GM12892 (cell line): ENCODE measurements around the gene BDH1.

ENCODE experiments used
- DNase-seq: peaks from one replicate; pipeline ENCODE4 v3.0.0; 2011; ENCODE audit not compliant: insufficient read length
- FAIRE-seq: peaks from 2 replicates; lab custom pipeline; 2011; peaks lifted over from hg19 to GRCh38; lab: Jason Lieb, UNC
- POLR2A ChIP-seq: IDR thresholded peaks from 2 replicates; pipeline ENCODE4 v1.6.1; 2011; ENCODE audit warnings: low read depth, low read length, control low read depth
- POLR2AphosphoS5 ChIP-seq: IDR thresholded peaks from 2 replicates; pipeline ENCODE4 v1.6.1; 2011; ENCODE audit warnings: low read depth, low read length, control low read depth
- TAF1 ChIP-seq: IDR thresholded peaks from 2 replicates; pipeline ENCODE4 v1.6.1; 2011; ENCODE audit warnings: low read depth, mild to moderate bottlenecking, control low read depth, low read length, borderline replicate concordance

BDH1 gene

GRCh38 chr3:197554196-197554561 lies 1.6 kb downstream of the BDH1 start:
- DNase-seq (no peak), FAIRE-seq (no peak)
- no peak for TF ChIP-seq POLR2A
- TF ChIP-seq POLR2AphosphoS5 = no peak
- no peak for TF ChIP-seq TAF1

- no peak for FAIRE-seq
- no peak for DNase-seq
- TF ChIP-seq TAF1 (no peak), POLR2AphosphoS5 (no peak), POLR2A (no peak)
These were observed 3.6 kb downstream of the BDH1 start for GRCh38 chr3:197552198-197552597.

DNA sequence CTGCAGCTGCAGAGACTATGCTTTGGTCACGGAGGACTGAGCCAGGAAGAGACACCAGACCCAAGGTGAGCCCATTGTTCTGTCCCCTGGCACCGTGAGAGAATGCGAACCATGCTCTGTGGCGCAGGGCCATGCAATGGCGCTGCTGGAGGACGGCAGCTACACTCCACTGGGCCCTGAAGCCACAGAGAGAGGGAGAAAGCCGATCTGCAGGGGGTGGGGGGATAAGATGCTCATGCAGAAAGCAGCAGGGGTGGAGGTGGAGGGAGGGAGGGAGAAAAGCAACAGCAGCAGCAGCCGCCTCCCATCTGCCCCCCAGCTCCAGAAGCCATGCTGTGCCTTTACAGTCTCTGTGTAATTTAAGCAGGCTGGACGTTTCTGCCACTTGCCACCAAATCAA lies 5.3 kb downstream of the BDH1 start:
- TF ChIP-seq TAF1 = no peak
- no peak for TF ChIP-seq POLR2AphosphoS5
- TF ChIP-seq POLR2A = no peak
- no peak for FAIRE-seq
- DNase-seq = no peak

DNA sequence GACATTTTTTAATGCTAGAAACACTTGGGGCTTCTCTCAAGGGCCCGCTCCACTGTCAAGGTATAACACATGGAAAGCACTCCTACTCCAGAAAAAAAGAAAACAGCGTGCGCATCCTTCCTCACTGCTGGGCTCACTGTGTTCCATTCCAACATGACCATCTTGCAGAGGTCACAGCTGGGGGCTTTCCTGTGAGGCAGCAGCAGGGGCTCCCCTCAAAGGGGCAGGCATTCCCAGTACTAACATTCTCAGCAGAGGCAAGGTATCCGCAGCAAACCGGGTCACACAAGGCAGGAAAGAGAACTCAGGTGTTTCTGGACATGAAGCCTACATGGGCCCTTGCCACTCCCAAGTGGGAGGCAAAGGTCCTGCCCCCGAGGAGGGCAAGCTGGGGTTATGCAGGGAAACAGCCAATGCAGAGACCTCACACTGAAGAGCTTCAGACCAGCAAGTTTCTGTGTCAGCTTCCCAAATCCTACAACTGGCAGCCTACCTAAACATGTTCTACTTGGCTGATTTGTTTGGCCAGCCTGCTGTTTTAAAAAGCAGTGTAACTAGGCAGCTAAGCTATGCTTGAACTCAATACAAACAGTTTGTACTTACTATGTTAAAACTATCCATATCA lies 6.4 kb downstream of the BDH1 start:
- no peak for FAIRE-seq
- DNase-seq = no peak
- no peak for TF ChIP-seq POLR2A

- DNase-seq (no peak), FAIRE-seq (no peak)
- TF ChIP-seq TAF1 = no peak
These were observed 8.3 kb downstream of the BDH1 start for GRCh38 chr3:197547306-197548011.

GRCh38 chr3:197546307-197547085 lies 9.3 kb downstream of the BDH1 start:
- TF ChIP-seq POLR2A = no peak
- TF ChIP-seq TAF1 = no peak
- no peak for TF ChIP-seq POLR2AphosphoS5
- DNase-seq = no peak
- no peak for FAIRE-seq

DNA sequence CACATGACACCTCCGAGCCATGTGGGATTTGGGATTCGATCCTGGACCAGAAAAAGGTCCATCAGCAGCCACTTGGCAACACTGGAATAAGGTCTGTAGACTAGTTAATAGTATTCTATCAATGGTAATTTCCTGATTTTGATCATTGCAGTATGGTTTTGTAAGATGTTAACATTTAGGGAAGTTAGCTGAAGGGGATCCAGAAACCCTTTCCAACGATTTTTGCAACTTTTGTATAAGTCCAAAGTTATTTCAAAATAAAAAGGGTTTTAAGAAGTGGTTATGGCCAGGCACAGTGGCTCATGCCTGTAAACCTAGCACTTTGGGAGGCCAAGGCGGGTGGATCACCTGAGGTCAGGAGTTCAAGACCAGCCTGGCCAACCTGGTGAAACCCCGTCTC lies 10.2 kb downstream of the BDH1 start:
- TF ChIP-seq POLR2A = no peak
- no peak for TF ChIP-seq TAF1
- no peak for TF ChIP-seq POLR2AphosphoS5
- DNase-seq (no peak), FAIRE-seq (no peak)

DNA sequence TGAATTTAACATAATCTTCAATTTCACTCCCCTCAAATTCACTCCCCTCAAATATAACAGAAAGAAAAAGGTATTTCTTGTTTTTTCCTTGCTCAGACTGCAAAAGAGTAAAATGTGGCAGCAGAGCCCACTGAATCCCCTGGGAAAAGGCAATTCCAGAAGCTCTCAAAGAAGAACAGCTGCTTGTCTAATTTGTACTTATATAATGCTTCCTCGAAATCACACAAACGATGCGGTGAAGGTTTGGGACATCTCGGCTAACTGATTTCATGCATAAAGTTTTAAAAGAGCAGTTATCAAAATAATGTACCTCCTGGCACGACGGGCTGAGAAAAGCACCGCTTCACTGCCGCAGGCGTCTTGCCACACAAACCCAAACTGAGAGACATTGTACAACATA lies 10.7 kb downstream of the BDH1 start:
- no peak for TF ChIP-seq POLR2AphosphoS5
- no peak for TF ChIP-seq POLR2A
- no peak for TF ChIP-seq TAF1
- DNase-seq = no peak

GRCh38 chr3:197542741-197543454 lies 12.9 kb downstream of the BDH1 start:
- TF ChIP-seq POLR2A (no peak), POLR2AphosphoS5 (no peak), TAF1 (no peak)
- FAIRE-seq = no peak
- DNase-seq = no peak

More for the DNA sequence above, 10.7 kb downstream of the BDH1 start:
- FAIRE-seq = no peak

DNA sequence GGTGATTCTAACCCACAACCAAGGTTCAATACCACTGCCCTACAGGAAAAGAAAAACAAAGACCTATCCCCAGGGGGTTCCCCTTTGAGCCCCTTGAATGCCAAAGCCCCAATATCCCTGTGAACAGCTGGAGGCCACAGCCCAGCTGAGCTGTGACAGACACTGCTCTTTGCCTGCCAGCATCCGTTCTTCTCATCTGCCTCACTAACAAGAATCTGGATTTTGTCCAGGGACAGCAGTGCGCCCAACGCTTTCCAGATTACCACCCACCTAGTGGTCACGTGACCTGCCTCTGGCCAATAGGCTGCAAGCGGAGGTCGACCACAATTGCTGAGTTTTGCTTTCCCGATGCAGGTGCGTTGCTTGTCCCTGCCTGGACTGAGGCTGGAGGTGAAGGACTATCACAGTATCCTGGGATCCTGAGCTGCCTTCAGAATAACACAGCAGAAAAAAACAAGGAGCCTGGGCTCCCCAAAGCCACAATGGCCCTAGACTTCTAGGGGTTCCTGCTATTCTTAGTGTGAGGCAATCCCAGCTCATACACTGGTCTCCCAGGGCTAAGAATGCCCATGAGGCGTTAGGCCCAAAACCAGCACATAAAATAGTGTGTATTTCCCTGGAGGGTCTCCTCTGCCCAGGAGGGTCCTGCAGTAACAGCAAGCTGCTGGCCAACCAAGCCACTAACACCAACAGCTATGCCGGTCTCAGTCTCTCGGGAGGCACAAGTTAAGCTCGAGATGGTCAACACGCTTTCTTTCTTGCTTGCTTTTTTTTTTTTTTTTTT lies 13.8 kb downstream of the BDH1 start:
- DNase-seq = no peak
- no peak for TF ChIP-seq POLR2A
- no peak for TF ChIP-seq TAF1
- no peak for TF ChIP-seq POLR2AphosphoS5
- no peak for FAIRE-seq

DNA sequence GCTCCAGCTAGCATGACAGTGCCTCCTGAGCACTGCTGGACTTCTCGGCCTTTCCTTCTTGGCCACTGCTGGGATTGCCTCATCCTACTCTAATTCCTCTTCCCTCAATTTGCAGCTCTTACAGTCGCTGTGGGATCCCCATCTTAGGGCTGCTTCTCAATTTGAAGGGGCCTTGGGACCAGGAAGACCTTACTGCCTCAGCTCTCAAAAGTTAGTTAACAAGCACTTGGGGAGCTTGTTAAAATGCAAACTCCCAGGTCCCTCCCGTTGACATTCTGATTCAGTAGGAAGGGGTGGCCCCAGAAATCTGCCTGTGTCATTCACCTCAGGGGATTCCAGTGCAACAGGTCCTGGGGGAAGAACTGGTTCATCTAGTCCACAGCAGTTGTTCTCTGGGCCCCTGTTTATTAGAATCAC lies 14.8 kb downstream of the BDH1 start:
- no peak for TF ChIP-seq POLR2A
- no peak for TF ChIP-seq TAF1
- TF ChIP-seq POLR2AphosphoS5 = no peak
- DNase-seq = no peak
- no peak for FAIRE-seq
